ENCODE measurements around the gene MROH2A. TPM values are rescaled to one million over a fixed set of nuclear protein-coding genes. Genes with fewer than 3 reads are reported as not detected.

The MROH2A gene
- total RNA-seq, 1 donor: not detected

- no peak for TF ChIP-seq CTCF (IDR thresholded peaks at IDR 0.05; ENCODE audit: insufficient read depth, low read depth, low read length)
- no peak for DNase-seq (ENCODE audit: low read depth)
- no peak overlapping the region for H3K4me3 ChIP-seq (ENCODE audit: low read depth, low read length)
These were observed 78.1 kb downstream of the MROH2A start for GRCh38 chr2:233856184-233856583.

- no peak overlapping the region for H3K4me3 ChIP-seq (ENCODE audit: low read depth, low read length)
- TF ChIP-seq CTCF (IDR thresholded peaks at IDR 0.05; ENCODE audit: insufficient read depth, low read depth, low read length): peak; percentile 68
- DNase-seq (ENCODE audit: low read depth): no peak
These were observed 79.5 kb downstream of the MROH2A start for GRCh38 chr2:233857511-233858141.

- no peak overlapping the region for H3K4me3 ChIP-seq (ENCODE audit: low read depth, low read length)
- DNase-seq (ENCODE audit: low read depth): no peak
- TF ChIP-seq CTCF (IDR thresholded peaks at IDR 0.05; ENCODE audit: insufficient read depth, low read depth, low read length): no peak
These were observed 80.2 kb downstream of the MROH2A start for GRCh38 chr2:233858331-233858730.

- H3K4me3 ChIP-seq (ENCODE audit: low read depth, low read length): no peak overlapping the region
- TF ChIP-seq CTCF (IDR thresholded peaks at IDR 0.05; ENCODE audit: insufficient read depth, low read depth, low read length): no peak
- DNase-seq (ENCODE audit: low read depth): no peak
These were observed 84.2 kb downstream of the MROH2A start for GRCh38 chr2:233862261-233862768.

GRCh38 chr2:233865838-233866237 is 87.7 kb downstream of the MROH2A start:
- no peak for DNase-seq (ENCODE audit: low read depth)
- peak; percentile 26 for TF ChIP-seq CTCF (IDR thresholded peaks at IDR 0.05; ENCODE audit: insufficient read depth, low read depth, low read length)
- H3K4me3 ChIP-seq (ENCODE audit: low read depth, low read length): no peak overlapping the region

- no peak for DNase-seq (ENCODE audit: low read depth)
- no peak for TF ChIP-seq CTCF (IDR thresholded peaks at IDR 0.05; ENCODE audit: insufficient read depth, low read depth, low read length)
- no peak overlapping the region for H3K4me3 ChIP-seq (ENCODE audit: low read depth, low read length)
These were observed 88.3 kb downstream of the MROH2A start for GRCh38 chr2:233866479-233866878.

Measured in fibroblast of villous mesenchyme (primary cell).